Mesothelial cell of epicardium (in vitro differentiated cells): Measurements from ENCODE around the gene ZNF394. TPM values are rescaled to one million over a fixed set of nuclear protein-coding genes. Genes with fewer than 3 reads are reported as not detected.

Source experiments
- DNase-seq, 2 experiments: peaks; one replicate each; pipeline ENCODE4 v3.0.0; 2021; ENCODE audit warnings: low spot score in 2 of 2; ENCODE audit not compliant: unreplicated experiment in 2 of 2
- H3K27ac Mint-ChIP-seq: 2 replicates; pipeline ENCODE4 v1.8.0; 2021; ENCODE audit warnings: mixed read lengths
- H3K27me3 Mint-ChIP-seq: 2 replicates; pipeline ENCODE4 v1.8.0; 2021; ENCODE audit warnings: low read depth, mixed read lengths
- H3K36me3 Mint-ChIP-seq: 2 replicates; pipeline ENCODE4 v1.8.0; 2021; ENCODE audit warnings: mixed read lengths
- H3K4me1 Mint-ChIP-seq: 2 replicates; pipeline ENCODE4 v1.8.0; 2021; ENCODE audit warnings: mixed read lengths
- H3K4me3 Mint-ChIP-seq: 2 replicates; pipeline ENCODE4 v1.8.0; 2021; ENCODE audit warnings: mild to moderate bottlenecking, moderate library complexity, mixed read lengths
- H3K9me3 Mint-ChIP-seq: 2 replicates; pipeline ENCODE4 v1.8.0; 2021; ENCODE audit warnings: mixed read lengths
- total RNA-seq: library from RNA; stranded (reverse); gene quantifications from 3 replicates; pipeline ENCODE4 v1.2.1, GENCODE V29; 2021
- TF ChIP-seq, protein P1 (sequence below): fragments of 200-600 bp; sonication (generic); IDR thresholded peaks from one replicate; pipeline ENCODE4 v1.5.0; 2021; ENCODE audit warnings: antibody characterized with exemption; ENCODE audit not compliant: unreplicated experiment

ZNF394 gene
- total RNA-seq, 1 donor from 2014 or later = 30.1 TPM

DNA sequence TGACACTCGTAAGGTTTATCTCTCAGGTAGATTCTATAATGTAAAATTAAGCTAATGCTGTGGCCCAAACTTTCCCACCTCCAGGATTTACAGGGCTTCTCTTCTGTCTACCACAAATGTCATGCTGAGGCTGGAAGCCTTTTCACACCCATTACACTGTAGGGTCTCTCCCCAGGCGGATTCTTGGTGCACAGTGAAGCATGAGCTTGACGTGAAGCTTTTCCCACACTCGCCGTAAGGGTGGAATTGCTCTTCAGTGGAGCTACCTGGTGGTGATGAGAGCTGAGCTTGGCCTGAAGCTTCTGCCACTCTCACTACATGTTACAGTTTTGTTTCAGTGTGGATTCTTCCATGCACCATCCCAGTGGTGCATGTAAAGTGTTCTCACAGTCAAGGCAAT is 40.5 kb upstream of the ZNF394 start:
- Mint-ChIP-seq H3K9me3 (peaks cover 47% of the 10 kb centered on the region), H3K4me3 (no peak overlapping the region), H3K4me1 (no peaks in the 10 kb centered on the region)

DNA sequence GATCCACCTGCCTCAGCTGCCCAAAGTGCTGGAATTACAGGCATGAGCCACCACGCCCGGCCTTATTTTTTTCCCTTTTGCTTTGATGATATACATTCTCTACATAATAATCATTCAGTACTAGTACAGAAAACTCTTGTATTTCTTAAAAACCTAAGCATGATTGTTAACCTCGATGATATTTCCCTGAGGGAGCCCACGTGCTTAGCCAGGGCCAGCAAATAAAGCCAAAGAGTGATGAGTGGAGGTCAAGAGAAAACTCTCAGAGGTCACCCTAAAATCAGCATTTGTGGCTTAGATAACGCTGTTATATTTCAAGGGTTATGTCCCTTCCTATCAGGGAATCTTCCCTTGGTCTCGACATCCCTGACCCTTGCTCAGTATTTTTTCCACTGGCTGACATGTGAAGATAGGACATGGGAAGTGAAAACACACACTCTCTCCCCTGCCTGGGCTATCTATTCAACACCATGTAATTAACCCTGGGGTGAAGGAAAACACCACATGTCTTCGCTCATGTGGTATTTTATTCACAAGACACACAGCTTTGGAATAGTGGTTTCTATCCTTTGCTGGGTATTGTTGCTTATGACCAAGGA is 39.2 kb upstream of the ZNF394 start:
- no peak for DNase-seq
- no peaks in the 10 kb centered on the region for H3K4me1 Mint-ChIP-seq
- H3K27me3 Mint-ChIP-seq = no peaks in the 10 kb centered on the region
- H3K27ac Mint-ChIP-seq = no peak overlapping the region
- H3K36me3 Mint-ChIP-seq = peaks cover 44% of the 10 kb centered on the region
- H3K4me3 Mint-ChIP-seq = no peak overlapping the region
- TF ChIP-seq, protein P1, sequence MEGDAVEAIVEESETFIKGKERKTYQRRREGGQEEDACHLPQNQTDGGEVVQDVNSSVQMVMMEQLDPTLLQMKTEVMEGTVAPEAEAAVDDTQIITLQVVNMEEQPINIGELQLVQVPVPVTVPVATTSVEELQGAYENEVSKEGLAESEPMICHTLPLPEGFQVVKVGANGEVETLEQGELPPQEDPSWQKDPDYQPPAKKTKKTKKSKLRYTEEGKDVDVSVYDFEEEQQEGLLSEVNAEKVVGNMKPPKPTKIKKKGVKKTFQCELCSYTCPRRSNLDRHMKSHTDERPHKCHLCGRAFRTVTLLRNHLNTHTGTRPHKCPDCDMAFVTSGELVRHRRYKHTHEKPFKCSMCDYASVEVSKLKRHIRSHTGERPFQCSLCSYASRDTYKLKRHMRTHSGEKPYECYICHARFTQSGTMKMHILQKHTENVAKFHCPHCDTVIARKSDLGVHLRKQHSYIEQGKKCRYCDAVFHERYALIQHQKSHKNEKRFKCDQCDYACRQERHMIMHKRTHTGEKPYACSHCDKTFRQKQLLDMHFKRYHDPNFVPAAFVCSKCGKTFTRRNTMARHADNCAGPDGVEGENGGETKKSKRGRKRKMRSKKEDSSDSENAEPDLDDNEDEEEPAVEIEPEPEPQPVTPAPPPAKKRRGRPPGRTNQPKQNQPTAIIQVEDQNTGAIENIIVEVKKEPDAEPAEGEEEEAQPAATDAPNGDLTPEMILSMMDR = no peak
- H3K9me3 Mint-ChIP-seq = peaks cover 47% of the 10 kb centered on the region

More for the DNA sequence above, 40.5 kb upstream of the ZNF394 start:
- Mint-ChIP-seq H3K27ac (no peak overlapping the region), H3K36me3 (peaks cover 45% of the 10 kb centered on the region), H3K27me3 (no peaks in the 10 kb centered on the region)
- no peak for DNase-seq
- TF ChIP-seq, protein P1 = no peak

DNA sequence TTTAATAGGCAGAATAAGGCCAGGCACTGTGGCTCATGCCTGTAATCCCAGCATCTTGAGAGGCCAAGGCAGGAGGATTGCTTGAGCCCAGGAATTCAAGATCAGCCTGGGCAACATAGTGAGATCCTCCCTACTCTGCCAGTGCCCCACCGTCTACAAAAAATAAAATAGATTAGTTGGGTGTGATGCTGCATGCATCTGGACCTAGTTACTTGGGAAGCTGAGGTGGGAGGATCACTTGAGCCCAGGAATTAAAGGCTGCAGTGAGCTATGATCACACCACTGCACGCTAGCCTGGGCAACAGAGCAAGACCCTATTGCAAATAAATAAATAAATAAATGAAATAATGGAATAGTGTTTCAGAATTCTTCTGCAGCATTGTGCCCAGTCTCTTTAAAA is 35.6 kb upstream of the ZNF394 start:
- Mint-ChIP-seq H3K9me3 (peaks cover 61% of the 10 kb centered on the region), H3K4me1 (no peaks in the 10 kb centered on the region), H3K4me3 (no peak overlapping the region), H3K27ac (no peak overlapping the region), H3K27me3 (no peaks in the 10 kb centered on the region), H3K36me3 (peaks cover 55% of the 10 kb centered on the region)
- TF ChIP-seq, protein P1 = no peak
- DNase-seq = no peak

DNA sequence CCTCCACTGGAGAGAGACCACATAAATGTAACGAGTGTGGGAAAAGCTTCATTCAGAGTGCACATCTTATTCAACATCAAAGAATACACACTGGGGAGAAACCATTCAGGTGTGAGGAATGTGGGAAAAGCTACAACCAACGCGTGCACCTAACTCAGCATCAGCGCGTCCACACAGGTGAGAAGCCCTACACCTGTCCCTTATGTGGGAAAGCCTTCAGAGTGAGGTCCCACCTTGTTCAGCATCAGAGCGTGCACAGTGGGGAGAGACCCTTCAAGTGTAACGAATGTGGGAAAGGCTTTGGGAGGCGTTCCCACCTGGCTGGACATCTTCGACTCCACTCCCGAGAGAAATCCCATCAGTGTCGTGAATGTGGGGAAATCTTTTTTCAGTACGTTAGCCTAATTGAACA is 31.3 kb upstream of the ZNF394 start:
- Mint-ChIP-seq H3K4me3 (no peak overlapping the region), H3K36me3 (peaks cover 79% of the 10 kb centered on the region), H3K4me1 (no peaks in the 10 kb centered on the region), H3K27me3 (no peaks in the 10 kb centered on the region), H3K9me3 (peaks cover 57% of the 10 kb centered on the region), H3K27ac (no peak overlapping the region)
- DNase-seq = no peak
- TF ChIP-seq, protein P1 = no peak

DNA sequence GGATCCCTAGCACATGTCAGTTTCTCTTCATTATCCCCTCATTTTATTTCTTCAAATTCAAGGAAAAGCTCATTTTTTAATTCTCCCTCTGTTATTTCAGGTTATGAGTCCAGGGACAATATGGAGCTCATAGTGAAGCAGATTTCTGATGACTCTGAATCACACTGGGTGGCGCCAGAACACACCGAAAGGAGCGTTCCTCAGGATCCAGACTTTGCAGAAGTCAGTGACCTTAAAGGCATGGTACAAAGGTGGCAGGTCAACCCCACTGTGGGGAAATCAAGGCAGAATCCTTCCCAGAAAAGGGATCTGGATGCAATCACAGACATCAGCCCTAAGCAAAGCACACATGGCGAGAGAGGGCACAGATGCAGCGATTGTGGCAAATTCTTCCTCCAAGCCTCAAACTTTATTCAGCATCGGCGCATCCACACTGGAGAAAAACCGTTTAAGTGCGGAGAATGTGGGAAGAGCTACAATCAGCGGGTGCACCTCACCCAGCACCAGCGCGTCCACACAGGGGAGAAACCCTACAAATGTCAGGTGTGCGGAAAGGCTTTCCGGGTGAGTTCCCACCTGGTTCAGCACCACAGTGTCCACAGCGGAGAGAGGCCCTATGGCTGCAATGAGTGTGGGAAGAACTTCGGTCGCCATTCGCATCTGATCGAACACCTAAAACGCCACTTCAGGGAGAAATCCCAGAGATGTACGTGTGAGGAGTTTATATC is 25.8 kb upstream of the ZNF394 start:
- DNase-seq = no peak
- H3K27me3 Mint-ChIP-seq = no peaks in the 10 kb centered on the region
- H3K4me3 Mint-ChIP-seq = no peak overlapping the region
- H3K9me3 Mint-ChIP-seq = peaks cover 19% of the 10 kb centered on the region
- peaks cover 59% of the 10 kb centered on the region for H3K36me3 Mint-ChIP-seq
- no peaks in the 10 kb centered on the region for H3K4me1 Mint-ChIP-seq
- TF ChIP-seq, protein P1 = no peak
- no peak overlapping the region for H3K27ac Mint-ChIP-seq
